OCI-LY1 (cell line): ENCODE results near the gene TMEM95.

Experiments used
- H2AFZ ChIP-seq: fragments of 200-600 bp; sonication (generic), shearing (Covaris generic); 2 replicates; pipeline ENCODE4 v1.6.0; 2014; ENCODE audit warnings: antibody characterized with exemption, mild to moderate bottlenecking, low read length
- H3F3A ChIP-seq: fragments of 200-600 bp; sonication (generic), shearing (Covaris generic); 2 replicates; pipeline ENCODE4 v1.6.0; 2014; ENCODE audit warnings: mild to moderate bottlenecking, antibody characterized with exemption, low read length, moderate library complexity; ENCODE audit not compliant: insufficient read depth
- H3K27ac ChIP-seq: fragments of 200-600 bp; sonication (generic); 2 replicates; pipeline ENCODE4 v1.5.1; 2014; ENCODE audit warnings: low read length, mixed run types, mild to moderate bottlenecking, low read depth; ENCODE audit not compliant: poor library complexity, severe bottlenecking
- H3K27me3 ChIP-seq: fragments of 200-600 bp; sonication (generic); 2 replicates; pipeline ENCODE4 v1.6.0; 2014; ENCODE audit warnings: antibody characterized with exemption, mild to moderate bottlenecking, low read length, moderate library complexity; ENCODE audit not compliant: insufficient read depth
- H3K36me3 ChIP-seq: fragments of 200-600 bp; sonication (generic); 2 replicates; pipeline ENCODE4 v1.6.1; 2014; ENCODE audit warnings: mild to moderate bottlenecking, antibody characterized with exemption, low read length, moderate library complexity, mixed read lengths; ENCODE audit not compliant: insufficient read depth
- H3K4me1 ChIP-seq: fragments of 200-600 bp; sonication (generic); 2 replicates; pipeline ENCODE4 v1.5.1; 2014; ENCODE audit warnings: mild to moderate bottlenecking, low read length, moderate library complexity; ENCODE audit not compliant: insufficient read depth, severe bottlenecking
- H3K4me2 ChIP-seq: fragments of 200-600 bp; sonication (generic), shearing (Covaris generic); 2 replicates; pipeline ENCODE4 v1.6.1; 2014; ENCODE audit warnings: low read length
- H3K4me3 ChIP-seq: fragments of 200-600 bp; sonication (generic); 2 replicates; pipeline ENCODE4 v1.5.1; 2014; ENCODE audit warnings: low read length, low read depth, mild to moderate bottlenecking, mixed read lengths; ENCODE audit not compliant: poor library complexity, severe bottlenecking
- H3K79me2 ChIP-seq: fragments of 200-600 bp; shearing (Covaris generic); 2 replicates; pipeline ENCODE4 v1.6.1; 2016; ENCODE audit warnings: mixed run types, low read length, mixed read lengths; ENCODE audit not compliant: insufficient read depth
- H3K9ac ChIP-seq: fragments of 200-600 bp; sonication (generic), shearing (Covaris generic); 2 replicates; pipeline ENCODE4 v1.6.1; 2014; ENCODE audit warnings: mild to moderate bottlenecking, low read length, mixed read lengths
- H3K9me2 ChIP-seq: fragments of 200-600 bp; sonication (generic), shearing (Covaris generic); 2 replicates; pipeline ENCODE4 v1.6.1; 2014; ENCODE audit warnings: low read depth, mild to moderate bottlenecking, low read length, mixed read lengths
- H3K9me3 ChIP-seq: fragments of 200-600 bp; shearing (Covaris generic); 2 replicates; pipeline ENCODE4 v1.6.1; 2014; ENCODE audit warnings: low read length, mixed read lengths
- H4K20me1 ChIP-seq: fragments of 200-600 bp; sonication (generic), shearing (Covaris generic); 2 replicates; pipeline ENCODE4 v1.6.0; 2016; ENCODE audit warnings: mild to moderate bottlenecking, low read length; ENCODE audit not compliant: insufficient read depth
- EZH2 ChIP-seq: fragments of 200-600 bp; sonication (generic), shearing (Covaris generic); IDR thresholded peaks from 2 replicates; pipeline ENCODE4 v1.8.0; 2017; ENCODE audit warnings: borderline replicate concordance, mixed run types, mild to moderate bottlenecking, antibody characterized with exemption, low read length, moderate library complexity, mixed read lengths
- TF ChIP-seq, protein P1 (sequence below): fragments of 200-600 bp; sonication (generic), shearing (Covaris generic); IDR thresholded peaks from 2 replicates; pipeline ENCODE4 v1.5.1; 2017; ENCODE audit warnings: mild to moderate bottlenecking, antibody characterized with exemption, low read length, moderate library complexity, mixed read lengths

TMEM95 gene

DNA sequence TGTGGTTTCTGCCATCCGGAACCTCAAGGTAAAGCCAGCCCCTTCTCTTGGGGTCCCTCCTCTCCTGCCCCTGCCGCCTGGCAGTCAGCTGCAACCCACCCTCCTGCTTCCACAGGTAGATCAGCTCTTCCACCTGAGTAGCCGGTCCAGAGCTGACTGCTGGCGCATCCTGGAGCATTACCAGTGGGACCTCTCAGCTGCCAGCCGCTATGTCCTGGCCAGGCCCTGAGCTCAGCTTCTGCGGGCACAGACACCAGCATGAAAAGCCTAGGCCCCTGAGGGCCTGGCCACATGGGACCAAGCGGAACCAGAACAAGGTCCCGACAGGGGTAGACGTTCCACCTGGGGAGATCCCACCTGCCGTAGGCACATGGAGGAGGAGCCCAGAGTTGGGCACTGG lies 33.9 kb downstream of the TMEM95 start:
- no peak overlapping the region for H3K4me3 ChIP-seq
- no peak for TF ChIP-seq EZH2
- TF ChIP-seq, protein P1, sequence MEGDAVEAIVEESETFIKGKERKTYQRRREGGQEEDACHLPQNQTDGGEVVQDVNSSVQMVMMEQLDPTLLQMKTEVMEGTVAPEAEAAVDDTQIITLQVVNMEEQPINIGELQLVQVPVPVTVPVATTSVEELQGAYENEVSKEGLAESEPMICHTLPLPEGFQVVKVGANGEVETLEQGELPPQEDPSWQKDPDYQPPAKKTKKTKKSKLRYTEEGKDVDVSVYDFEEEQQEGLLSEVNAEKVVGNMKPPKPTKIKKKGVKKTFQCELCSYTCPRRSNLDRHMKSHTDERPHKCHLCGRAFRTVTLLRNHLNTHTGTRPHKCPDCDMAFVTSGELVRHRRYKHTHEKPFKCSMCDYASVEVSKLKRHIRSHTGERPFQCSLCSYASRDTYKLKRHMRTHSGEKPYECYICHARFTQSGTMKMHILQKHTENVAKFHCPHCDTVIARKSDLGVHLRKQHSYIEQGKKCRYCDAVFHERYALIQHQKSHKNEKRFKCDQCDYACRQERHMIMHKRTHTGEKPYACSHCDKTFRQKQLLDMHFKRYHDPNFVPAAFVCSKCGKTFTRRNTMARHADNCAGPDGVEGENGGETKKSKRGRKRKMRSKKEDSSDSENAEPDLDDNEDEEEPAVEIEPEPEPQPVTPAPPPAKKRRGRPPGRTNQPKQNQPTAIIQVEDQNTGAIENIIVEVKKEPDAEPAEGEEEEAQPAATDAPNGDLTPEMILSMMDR = no peak
- no peak overlapping the region for H3K27ac ChIP-seq
- no peak overlapping the region for H3K9ac ChIP-seq
- H3K36me3 ChIP-seq = peaks cover 4% of the 10 kb centered on the region; the same call in 1 of the 2 replicates
- no peaks in the 10 kb centered on the region for H3F3A ChIP-seq
- peaks cover 21% of the 10 kb centered on the region for H3K4me1 ChIP-seq
- H3K9me2 ChIP-seq = no peaks in the 10 kb centered on the region
- H3K4me2 ChIP-seq = no peak overlapping the region
- no peaks in the 10 kb centered on the region for H3K27me3 ChIP-seq
- no peaks in the 10 kb centered on the region for H4K20me1 ChIP-seq
- H2AFZ ChIP-seq = no peak overlapping the region
- H3K9me3 ChIP-seq = no peaks in the 10 kb centered on the region
- H3K79me2 ChIP-seq = no peaks in the 10 kb centered on the region

GRCh38 chr17:7389924-7390910 lies 35.3 kb downstream of the TMEM95 start:
- no peak overlapping the region for H3K27ac ChIP-seq
- no peak overlapping the region for H2AFZ ChIP-seq
- H3K27me3 ChIP-seq = no peaks in the 10 kb centered on the region
- H3K9me3 ChIP-seq = no peaks in the 10 kb centered on the region
- no peak overlapping the region for H3K9ac ChIP-seq
- H4K20me1 ChIP-seq = no peaks in the 10 kb centered on the region
- H3K36me3 ChIP-seq = peaks cover 4% of the 10 kb centered on the region; the same call in 1 of the 2 replicates
- peaks cover 14% of the 10 kb centered on the region for H3K4me1 ChIP-seq
- no peaks in the 10 kb centered on the region for H3K9me2 ChIP-seq
- H3F3A ChIP-seq = no peaks in the 10 kb centered on the region
- H3K4me2 ChIP-seq = no peak overlapping the region
- H3K4me3 ChIP-seq = no peak overlapping the region
- TF ChIP-seq EZH2 = no peak
- TF ChIP-seq, protein P1 = no peak
- no peaks in the 10 kb centered on the region for H3K79me2 ChIP-seq

- no peak overlapping the region for H3K9ac ChIP-seq
- no peak overlapping the region for H3K4me3 ChIP-seq
- no peaks in the 10 kb centered on the region for H4K20me1 ChIP-seq
- no peak overlapping the region for H3K4me2 ChIP-seq
- TF ChIP-seq, protein P1 = no peak
- TF ChIP-seq EZH2 = no peak
- no peaks in the 10 kb centered on the region for H3K27me3 ChIP-seq
- H2AFZ ChIP-seq = no peak overlapping the region
- H3F3A ChIP-seq = no peaks in the 10 kb centered on the region
- no peaks in the 10 kb centered on the region for H3K9me2 ChIP-seq
- H3K79me2 ChIP-seq = no peaks in the 10 kb centered on the region
- no peaks in the 10 kb centered on the region for H3K9me3 ChIP-seq
- H3K27ac ChIP-seq = no peak overlapping the region
- H3K4me1 ChIP-seq = peaks cover 15% of the 10 kb centered on the region
- H3K36me3 ChIP-seq = peaks cover 4% of the 10 kb centered on the region; the same call in 1 of the 2 replicates
Observed at GRCh38 chr17:7391307-7391706, 36.4 kb downstream of the TMEM95 start.
